ENCODE results near the gene C2CD2.

C2CD2 gene

GRCh38 chr21:41929248-41929647 is 24.6 kb downstream of the C2CD2 start:
- no peak for DNase-seq

DNA sequence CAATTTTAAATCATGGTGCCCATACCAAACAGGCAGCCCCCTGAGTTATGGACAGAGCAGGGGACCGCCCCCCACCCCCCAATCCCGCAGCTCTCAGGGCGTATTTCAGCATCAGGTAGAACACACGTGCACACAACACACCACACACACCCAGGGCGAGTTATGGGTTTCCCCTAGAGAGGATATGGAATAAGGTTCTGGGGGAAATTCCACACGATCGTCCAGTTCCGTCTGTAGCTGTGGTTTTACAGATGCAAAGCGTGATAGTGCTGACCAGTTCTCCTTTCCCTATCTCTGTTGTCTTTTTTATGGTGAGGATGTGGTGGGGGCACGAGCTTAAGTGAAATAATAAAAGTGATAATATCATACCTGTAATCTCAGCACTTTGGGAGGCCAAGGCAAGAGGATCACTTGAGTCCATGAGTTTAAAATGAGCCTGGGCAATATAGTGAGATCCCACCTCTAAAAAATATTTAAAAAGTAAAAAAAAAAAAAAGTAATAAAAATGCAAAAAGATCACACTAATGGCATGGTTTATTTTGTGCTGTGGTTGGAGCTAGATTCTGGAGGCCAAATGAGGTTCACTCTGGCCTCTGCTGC is 25.1 kb downstream of the C2CD2 start:
- DNase-seq = no peak

DNA sequence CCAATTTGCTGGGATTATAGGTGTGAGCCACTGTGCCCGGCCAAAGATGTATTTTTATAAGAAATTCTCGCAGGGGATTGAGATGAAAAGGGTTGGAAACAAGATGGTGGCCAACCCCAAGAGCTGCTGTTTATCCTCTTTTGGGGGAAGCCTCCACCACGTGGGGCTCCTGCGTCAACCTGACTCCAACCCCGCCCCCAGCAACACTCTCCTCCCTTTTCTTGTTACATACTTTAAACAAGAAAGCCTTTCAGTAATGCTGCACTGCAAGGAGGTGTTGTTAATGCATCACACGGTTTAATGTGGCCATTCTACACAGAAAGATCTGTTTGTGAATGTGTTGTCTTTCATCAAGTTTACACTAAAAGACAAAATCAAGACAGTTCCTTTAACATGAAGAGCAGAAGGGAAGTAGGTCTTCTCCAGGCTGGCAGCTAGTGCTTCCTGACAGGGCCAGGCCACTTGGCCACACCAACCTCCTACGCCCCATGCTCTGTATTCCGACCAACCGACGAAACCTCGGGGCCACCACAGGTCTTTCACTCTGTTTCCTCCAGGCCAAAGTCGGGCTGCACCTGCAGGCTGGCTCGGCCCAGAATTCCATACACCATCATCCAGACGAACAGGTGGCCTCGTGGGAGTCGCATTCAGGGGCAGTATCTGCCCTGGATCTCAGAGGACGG is 25.9 kb downstream of the C2CD2 start:
- no peak for DNase-seq

- no peak for DNase-seq
Observed at GRCh38 chr21:41926807-41927171, 27.0 kb downstream of the C2CD2 start.

DNA sequence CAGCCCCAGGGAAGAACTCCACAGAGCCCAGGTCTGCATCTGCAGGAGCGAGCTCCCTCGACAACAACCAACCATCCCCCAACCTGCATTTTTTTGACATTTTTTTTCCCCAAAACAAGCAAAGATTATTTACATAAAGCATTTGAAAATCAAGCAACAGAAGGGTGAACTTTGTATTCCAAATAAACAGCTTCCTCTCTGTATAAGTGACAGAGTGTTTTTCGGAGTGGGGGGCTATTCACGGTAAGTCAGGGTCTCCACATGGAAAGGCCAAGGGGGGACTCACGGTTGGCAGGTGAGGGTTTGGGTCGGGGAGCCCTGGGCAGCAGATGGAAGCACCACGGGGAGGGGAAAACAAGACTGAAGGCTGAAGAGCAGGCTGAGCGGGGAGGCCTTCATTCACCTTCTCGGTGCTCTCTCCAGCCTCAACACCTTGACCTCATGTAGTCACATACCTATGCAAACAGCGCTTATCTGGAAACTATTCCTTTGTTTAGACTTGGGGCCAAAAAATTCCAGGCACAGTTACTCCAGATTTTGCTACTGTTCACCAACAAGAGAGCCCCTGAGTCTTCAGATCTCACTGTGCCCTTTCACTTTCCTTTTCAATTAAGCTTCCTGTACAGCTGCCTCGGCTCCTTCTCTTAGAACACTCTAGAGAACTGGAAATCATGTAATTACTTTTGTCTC is 27.6 kb downstream of the C2CD2 start:
- DNase-seq = no peak

DNA sequence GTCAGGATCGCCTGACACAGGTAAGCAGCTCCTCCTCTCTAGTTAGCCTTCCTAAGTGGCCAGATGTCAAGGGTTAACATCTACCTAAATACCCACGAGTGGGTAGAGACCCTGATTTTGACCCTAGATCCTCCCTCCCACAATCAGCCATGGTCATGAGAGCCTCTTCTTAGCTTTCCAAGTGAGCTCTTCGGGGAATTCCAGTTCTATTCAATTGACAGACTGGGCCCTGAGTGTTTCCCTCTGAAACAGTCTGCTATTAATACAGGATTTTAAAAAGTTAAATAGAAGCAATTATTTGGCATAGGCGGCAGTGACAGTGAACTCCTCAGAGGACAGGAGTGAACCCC is 28.1 kb downstream of the C2CD2 start:
- DNase-seq = no peak

DNA sequence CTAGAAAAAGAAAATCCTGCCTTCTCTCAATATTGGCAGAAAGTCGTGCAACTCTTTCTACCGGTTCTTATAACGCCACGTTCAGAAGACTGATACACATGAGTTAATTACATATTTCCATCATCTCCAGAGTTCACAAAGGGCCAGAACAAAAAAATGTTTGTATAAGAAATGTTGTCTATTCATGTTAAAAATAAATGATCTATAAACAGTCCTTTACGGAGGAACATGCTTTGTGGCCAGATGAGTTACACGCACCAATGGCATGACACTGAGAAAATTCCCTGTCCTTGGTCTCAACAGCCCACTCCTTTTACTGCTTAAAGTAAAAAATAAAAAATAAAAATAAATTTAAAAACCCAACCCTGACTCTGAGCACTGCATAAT is 29.5 kb downstream of the C2CD2 start:
- no peak for DNase-seq

DNA sequence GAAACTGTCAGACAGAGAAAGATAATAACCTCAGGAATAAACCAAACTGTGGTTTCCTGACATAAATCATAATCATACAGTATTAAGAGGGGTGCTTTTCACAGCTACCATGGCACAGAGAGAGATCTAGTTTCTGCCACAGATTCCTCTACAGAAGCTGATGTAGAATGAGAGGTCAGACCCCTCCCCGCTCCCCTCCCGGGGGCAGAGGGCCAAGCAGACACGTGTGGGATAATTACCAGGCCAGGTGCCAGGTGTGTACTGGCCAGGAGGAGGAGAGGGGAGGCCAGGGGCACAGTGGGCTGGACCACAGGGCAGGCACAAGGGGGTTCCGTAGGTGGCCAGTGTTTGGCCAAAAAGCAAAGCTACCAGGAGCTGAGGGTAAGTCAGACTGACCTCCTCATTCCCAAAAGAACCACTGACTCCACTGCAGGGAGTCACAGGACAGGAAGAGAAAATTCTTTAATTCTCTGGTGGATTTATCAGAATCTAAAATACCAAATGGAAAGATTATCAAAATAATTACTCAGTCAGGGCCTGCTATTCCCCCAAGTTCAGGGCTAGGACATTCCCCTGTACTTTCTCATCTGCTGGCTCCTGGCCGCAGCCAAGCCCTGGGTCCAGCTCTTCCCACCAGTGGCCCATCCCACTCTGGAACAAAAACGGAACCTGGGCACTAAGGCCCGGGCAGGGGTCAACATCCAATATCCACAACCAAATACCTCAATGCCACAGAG is 30.0 kb downstream of the C2CD2 start:
- no peak for DNase-seq

- no peak for DNase-seq
Observed at GRCh38 chr21:41923186-41923585, 30.6 kb downstream of the C2CD2 start.

DNA sequence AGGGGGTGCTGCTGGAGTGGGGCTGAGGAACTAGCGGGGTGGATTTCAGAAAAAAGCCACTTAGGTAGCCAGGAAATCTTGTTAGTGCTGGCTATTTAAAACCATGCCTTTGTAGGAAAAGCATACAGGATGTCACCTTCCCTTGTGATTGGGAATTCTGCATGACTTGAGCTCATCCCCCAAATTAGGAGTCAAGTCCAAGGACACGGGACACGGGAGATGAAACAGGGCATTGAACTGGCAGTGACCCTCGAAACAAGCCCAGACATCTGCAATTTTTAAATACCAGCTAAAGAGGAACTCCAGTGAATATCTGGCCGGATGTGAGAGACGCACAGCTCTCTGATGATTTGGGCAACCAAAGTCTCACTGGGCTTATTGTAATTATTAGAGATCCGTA is 32.8 kb downstream of the C2CD2 start:
- DNase-seq = no peak

DNA sequence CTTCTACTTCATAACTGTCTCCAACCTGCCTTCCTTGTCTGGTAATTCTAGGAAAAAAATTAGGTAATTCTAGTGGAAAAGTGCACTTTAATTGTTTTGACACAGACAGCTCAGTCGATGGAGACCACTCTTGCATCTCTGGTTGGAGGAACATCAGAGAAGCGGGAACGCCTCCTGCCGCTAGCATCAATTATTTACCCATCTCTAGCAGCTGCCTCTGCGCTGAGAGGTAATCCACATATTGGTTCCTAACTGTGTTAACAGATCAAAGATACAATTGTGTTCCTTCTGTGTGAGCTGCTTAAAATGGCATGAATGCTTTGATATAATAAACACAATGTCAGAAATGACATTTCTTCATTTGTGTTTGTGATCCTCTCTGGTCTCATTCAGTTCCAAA is 33.3 kb downstream of the C2CD2 start:
- no peak for DNase-seq

DNA sequence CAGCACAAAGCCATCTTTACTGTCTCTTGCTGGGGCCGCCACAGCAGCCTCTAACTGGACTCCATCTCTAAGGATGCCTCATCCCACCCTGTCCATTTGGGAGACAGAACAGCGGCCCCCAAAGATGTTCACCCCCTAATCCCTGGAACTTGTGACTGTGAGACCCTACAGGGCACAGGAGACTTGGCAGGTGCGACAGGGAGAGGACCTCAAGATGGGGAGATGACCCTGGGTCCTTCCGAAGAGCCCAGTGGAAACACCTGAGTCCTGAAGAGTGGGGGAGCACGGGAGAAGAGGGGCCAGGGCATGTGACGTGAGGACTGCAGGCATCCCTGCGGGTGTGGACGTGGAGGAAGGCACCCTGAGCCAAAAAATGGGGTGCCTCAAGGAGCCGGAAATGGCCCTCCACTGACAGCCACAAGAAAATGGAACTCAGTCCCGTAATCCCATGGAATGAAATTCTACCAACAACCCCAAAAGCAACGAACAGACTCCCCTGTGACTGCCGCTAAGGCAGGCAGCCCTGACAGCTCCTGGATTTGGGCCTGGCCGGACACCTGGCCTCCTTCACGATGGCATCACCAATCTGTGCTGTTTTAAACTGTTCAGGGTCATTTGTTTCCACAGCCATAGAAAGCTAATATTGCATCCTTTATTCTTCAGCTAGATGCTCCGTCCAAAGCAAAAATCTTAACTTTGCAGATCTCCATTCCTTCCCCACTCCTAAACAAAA is 34.0 kb downstream of the C2CD2 start:
- no peak for DNase-seq

DNA sequence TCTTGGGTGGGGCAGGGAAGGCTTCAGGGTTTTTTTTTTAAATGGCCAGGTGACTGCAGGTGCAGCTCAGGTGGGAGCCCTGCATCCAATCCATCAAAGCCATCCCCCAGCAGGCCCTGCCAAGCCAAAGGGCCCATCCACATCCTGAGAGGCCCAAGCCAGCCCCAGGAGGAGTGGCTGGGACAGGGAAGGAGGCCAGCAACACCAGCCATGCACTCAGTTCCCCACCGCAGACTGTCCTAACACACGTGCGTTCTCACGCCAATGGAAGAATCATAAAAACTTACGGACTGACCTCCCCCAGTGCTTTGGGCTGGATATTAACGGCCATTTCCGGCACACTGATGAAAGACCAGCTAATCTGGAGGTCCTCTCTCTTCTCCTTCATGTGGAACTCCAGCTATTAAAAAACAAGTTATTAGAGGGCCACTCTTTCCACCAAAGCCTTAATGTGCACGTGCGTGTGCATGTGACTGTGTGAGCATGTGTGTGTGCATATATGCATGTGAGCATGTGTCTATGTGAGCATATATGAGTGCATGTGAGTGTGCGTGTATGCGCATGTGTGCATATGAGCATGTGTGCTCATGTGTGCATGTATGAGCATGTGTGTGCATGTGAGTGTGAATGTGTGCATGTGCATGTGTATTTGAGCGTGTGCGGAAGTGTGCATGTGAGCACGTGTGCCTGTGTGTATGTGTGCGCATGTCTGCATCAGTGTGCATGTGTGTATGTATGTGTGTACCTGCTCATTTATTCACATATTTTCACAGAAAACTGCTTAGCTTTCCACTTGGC is 35.1 kb downstream of the C2CD2 start:
- DNase-seq = no peak

DNA sequence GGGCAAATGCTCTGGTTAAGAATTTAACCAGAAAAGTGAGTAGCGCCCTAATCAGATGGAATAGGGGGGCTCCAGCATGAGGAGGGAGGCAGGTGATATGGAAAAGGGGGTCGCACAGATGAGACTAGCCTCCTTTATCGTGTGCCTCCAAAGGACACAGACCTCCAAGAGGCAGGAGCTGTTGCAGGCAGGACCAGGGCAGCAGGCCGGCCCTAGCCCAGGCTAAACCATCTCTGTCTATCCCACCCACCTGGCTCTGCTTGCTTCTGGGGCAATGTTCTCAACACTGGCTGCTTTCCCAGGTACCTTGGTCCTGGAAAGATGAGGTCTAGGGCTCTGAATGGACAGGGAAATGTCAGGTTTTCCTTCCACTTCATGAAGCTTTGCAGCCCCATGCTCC is 36.3 kb downstream of the C2CD2 start:
- no peak for DNase-seq

GRCh38 chr21:41916888-41917433 is 36.9 kb downstream of the C2CD2 start:
- DNase-seq = no peak

DNA sequence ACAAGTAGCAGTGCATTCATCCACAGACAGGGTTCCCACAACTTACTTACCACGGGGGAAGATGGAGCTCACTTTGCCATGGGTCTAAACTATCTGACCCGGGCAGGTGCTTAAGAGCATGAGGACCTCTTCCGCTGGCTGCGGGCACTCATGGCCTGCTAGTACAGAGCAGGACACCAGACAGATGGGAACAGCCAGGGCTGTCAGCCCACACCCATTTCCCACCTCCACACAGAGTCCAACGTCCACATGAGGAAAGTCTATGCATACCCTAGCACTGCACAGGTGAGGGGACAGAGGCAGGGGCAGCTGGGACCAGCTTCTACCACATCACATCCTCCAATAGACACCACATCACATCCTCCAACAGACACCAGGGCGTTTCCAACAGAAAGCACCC is 38.9 kb downstream of the C2CD2 start:
- DNase-seq = no peak

- no peak for DNase-seq
Observed at GRCh38 chr21:41914358-41914757, 39.5 kb downstream of the C2CD2 start.

DNA sequence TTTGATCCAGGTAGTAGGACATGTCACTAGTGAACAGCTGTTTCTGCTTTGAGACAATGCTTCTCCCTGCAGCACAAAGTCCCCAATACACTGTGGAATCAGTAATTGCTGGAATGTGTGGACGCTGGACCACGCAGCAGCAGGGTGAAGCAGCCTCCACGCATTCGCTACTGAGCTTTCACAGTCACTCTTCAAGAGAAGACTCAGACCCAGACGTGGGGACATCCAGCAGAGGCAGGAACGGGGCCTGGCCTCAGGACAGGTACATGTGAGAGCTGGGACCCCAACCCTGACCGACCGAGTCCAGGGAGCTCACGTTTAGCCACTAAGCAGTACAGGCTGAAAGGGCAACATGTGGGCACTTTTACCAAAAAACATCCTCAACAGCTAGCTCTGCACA is 40.6 kb downstream of the C2CD2 start:
- DNase-seq = no peak

DNA sequence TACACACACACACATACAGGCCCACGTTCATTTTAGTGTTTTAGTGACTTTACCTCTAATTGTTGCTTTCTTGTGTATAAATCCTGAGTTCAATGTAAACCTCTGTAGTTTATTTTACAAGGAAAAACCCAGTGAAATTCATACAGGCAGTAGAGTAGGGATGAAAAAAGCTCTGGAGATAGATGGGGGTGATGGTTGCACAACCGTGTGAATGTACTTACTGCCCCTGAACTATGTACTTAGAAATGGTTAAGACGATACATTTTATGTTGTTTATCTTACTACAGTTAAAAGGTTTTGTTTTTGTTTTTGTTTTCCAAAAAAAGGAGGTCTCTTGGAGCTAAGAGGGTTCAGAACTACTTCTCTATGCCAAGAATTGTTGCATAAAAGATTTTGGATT is 45.0 kb downstream of the C2CD2 start:
- no peak for DNase-seq

DNA sequence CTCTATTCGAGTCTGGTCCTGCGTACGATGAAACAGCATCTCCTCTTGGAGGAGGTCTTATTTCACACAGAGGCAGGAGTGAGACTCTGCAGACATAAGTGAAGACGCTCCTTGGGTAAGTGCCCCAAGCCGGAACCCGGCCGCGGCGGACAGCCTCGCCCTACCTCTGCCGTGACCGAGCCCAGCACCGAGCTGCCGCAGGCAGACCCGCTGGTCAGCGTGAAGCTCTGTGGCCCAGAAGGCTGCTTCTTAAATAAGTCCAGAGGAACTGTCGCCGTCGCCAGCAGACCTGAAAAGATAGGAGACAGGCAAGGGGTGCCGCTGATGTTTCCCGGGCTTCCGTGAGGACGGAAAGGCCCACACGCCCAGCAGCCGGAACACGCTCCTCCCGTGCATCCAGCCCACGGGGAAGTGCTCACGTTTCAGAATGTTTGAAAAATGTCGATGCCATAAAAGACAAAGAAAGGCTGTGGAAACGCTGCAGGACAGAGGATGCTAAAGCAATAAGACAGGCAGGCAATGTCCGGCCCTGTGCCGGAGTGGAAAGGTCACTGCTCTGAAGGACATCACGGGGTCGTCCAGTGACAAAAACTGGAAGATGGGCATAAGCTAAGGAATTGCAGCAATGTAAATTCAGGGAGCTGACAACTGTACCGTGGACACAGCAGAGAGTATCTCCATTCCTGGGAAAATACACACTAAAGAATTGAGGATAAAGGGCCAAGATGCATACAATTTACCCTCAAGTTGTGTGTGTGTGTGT is 46.1 kb downstream of the C2CD2 start:
- no peak for DNase-seq

DNA sequence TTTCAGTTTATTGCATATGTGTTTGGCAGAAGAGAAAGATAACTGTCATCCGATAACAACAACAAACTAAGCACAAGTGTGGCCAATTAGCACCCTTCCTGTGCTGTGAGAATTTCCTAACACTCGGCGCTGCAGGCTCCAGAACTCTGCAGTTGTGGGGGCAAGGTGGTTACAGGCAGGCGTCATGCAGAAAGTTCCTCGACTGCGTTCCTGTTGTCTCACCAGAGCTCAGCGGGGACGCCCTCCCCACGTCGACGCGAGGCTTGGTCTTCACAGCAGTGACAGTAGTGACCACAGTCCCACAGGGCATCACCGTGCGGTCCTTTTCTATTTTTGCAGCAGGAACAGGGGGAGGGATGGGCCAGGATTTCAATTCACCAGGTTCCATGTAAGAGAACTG is 47.0 kb downstream of the C2CD2 start:
- DNase-seq = no peak
